Tibial nerve (tissue), 3 donors: ENCODE results near the gene MRPL9.

Source experiments
- POLR2A ChIP-seq, 2 donors: fragments of 450-650 bp; IDR thresholded peaks; one replicate each; pipeline ENCODE4 v1.6.1; 2017; ENCODE audit warnings: antibody characterized with exemption in 2 of 2, mild to moderate bottlenecking in 2 of 2, moderate library complexity in 2 of 2
- TF ChIP-seq, protein P1 (sequence below), 5 experiments: fragments of 200-600 bp in 3 of 5; fragments of 450-650 bp in 2 of 5; sonication (generic) in 3 of 5; IDR thresholded peaks; one replicate each; pipeline ENCODE4 v1.5.1; 2016 to 2019; ENCODE audit warnings: antibody characterized with exemption in 5 of 5, mild to moderate bottlenecking in 3 of 5, moderate library complexity in 2 of 5

DNA sequence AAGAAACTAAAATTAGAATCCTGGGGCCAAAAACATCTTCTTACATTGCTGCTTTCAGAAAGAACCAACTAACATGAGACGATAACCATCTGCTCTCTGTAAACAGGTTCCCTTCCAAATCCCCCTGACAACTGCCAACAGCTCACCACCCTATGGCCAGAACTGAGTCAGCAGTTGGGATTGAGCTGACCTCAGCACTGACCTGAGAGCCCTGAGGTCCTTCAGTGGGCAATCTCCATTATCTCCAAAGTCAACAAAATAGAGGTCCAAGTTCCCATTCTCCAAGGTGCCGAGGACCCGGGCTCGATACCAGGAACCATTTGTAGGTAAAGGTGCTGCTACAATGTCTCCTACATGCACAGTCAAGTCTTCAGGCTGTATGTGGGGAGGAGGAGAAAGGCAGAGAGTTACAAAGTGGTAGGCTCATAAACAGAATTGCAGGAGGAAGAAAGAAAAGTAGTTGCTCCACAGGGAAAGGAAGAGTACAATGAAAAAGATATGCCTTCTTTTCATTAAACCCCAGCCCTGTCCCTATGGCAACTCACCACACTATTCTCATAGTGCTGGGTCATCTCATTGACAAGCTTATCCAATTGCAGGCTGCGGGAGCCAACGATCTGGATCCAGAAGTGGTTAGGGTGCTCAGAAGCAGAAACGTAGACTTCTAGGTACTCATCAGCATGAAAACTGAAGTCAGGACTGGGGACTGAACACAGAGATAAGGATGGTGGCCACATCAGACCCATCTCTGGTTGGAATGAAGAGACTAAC, 12.8 kb upstream of the MRPL9 start:
- TF ChIP-seq, protein P1, sequence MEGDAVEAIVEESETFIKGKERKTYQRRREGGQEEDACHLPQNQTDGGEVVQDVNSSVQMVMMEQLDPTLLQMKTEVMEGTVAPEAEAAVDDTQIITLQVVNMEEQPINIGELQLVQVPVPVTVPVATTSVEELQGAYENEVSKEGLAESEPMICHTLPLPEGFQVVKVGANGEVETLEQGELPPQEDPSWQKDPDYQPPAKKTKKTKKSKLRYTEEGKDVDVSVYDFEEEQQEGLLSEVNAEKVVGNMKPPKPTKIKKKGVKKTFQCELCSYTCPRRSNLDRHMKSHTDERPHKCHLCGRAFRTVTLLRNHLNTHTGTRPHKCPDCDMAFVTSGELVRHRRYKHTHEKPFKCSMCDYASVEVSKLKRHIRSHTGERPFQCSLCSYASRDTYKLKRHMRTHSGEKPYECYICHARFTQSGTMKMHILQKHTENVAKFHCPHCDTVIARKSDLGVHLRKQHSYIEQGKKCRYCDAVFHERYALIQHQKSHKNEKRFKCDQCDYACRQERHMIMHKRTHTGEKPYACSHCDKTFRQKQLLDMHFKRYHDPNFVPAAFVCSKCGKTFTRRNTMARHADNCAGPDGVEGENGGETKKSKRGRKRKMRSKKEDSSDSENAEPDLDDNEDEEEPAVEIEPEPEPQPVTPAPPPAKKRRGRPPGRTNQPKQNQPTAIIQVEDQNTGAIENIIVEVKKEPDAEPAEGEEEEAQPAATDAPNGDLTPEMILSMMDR (IDR thresholded peaks at IDR 0.05): no peak
- TF ChIP-seq POLR2A (IDR thresholded peaks at IDR 0.05): no peak
